Mesothelial cell of epicardium (in vitro differentiated cells): ENCODE data around the gene FLVCR1. TPM values are rescaled to one million over a fixed set of nuclear protein-coding genes. Genes with fewer than 3 reads are reported as not detected.

Source experiments
- DNase-seq, 2 experiments: peaks; one replicate each; pipeline ENCODE4 v3.0.0; 2021; ENCODE audit warnings: low spot score in 2 of 2; ENCODE audit not compliant: unreplicated experiment in 2 of 2
- H3K27ac Mint-ChIP-seq: 2 replicates; pipeline ENCODE4 v1.8.0; 2021; ENCODE audit warnings: mixed read lengths
- H3K27me3 Mint-ChIP-seq: 2 replicates; pipeline ENCODE4 v1.8.0; 2021; ENCODE audit warnings: low read depth, mixed read lengths
- H3K36me3 Mint-ChIP-seq: 2 replicates; pipeline ENCODE4 v1.8.0; 2021; ENCODE audit warnings: mixed read lengths
- H3K4me1 Mint-ChIP-seq: 2 replicates; pipeline ENCODE4 v1.8.0; 2021; ENCODE audit warnings: mixed read lengths
- H3K4me3 Mint-ChIP-seq: 2 replicates; pipeline ENCODE4 v1.8.0; 2021; ENCODE audit warnings: mild to moderate bottlenecking, moderate library complexity, mixed read lengths
- H3K9me3 Mint-ChIP-seq: 2 replicates; pipeline ENCODE4 v1.8.0; 2021; ENCODE audit warnings: mixed read lengths
- total RNA-seq: library from RNA; stranded (reverse); gene quantifications from 3 replicates; pipeline ENCODE4 v1.2.1, GENCODE V29; 2021
- TF ChIP-seq, protein P1 (sequence below): fragments of 200-600 bp; sonication (generic); IDR thresholded peaks from one replicate; pipeline ENCODE4 v1.5.0; 2021; ENCODE audit warnings: antibody characterized with exemption; ENCODE audit not compliant: unreplicated experiment

Gene FLVCR1
- total RNA-seq, 1 donor from 2014 or later: 21.2 TPM

DNA sequence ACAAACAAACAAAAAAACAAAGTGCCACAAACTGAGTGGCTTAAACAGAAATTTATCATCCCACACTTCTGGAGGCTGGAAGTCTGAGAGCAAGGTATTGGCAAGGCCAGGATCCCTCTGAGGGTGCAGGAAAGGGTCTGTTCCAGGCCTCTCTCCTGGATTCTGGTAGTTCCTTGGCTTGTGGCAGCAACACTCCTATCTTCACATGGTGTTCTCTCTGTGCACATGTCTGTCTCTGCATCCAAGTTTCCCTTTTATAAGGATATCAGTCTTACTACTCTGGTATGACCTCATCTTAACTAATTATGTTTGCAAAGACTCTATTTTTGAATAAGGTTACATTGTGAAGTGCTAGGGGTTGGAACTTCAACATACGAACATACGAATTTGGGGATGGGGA, 87.0 kb downstream of the FLVCR1 start:
- no peaks in the 10 kb centered on the region for H3K27me3 Mint-ChIP-seq
- TF ChIP-seq, protein P1, sequence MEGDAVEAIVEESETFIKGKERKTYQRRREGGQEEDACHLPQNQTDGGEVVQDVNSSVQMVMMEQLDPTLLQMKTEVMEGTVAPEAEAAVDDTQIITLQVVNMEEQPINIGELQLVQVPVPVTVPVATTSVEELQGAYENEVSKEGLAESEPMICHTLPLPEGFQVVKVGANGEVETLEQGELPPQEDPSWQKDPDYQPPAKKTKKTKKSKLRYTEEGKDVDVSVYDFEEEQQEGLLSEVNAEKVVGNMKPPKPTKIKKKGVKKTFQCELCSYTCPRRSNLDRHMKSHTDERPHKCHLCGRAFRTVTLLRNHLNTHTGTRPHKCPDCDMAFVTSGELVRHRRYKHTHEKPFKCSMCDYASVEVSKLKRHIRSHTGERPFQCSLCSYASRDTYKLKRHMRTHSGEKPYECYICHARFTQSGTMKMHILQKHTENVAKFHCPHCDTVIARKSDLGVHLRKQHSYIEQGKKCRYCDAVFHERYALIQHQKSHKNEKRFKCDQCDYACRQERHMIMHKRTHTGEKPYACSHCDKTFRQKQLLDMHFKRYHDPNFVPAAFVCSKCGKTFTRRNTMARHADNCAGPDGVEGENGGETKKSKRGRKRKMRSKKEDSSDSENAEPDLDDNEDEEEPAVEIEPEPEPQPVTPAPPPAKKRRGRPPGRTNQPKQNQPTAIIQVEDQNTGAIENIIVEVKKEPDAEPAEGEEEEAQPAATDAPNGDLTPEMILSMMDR: no peak
- DNase-seq: no peak
- H3K9me3 Mint-ChIP-seq: peaks cover 19% of the 10 kb centered on the region
- H3K4me3 Mint-ChIP-seq: no peak overlapping the region
- H3K4me1 Mint-ChIP-seq: peaks cover 2% of the 10 kb centered on the region
- H3K27ac Mint-ChIP-seq: no peak overlapping the region
- no peaks in the 10 kb centered on the region for H3K36me3 Mint-ChIP-seq

DNA sequence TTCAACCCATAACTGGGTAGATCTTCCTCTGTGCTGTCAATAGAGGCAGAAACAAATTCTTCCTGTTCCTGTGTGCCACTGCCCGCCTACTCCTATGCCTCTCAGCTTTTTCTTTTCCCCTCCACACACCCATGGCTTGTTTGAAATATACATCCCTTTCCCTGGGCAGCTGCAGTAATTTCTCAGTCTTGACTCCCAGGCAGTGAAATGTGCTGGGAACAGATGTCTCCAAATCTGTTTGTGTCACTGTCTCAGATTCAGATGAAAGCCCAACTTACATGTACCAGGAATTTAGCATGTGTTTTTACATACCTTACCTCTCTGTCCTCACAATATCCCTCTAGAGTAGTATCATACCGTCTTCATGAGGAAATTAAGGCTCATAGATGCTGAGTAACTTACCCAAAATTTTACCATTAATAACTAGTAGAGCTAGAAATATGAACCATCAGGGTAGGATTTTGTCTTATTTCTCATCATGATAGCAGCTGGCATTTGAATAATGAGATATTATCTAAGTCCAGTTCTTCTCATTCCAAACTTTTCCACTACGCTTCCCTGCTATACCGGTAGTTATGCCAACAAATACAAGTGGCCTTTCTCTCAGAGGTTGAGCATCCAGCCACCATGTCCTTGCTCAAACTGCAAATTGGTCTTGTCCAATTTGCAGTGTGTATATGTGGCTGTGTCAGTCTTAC, 87.5 kb downstream of the FLVCR1 start:
- DNase-seq: no peak
- TF ChIP-seq, protein P1: no peak
- Mint-ChIP-seq H3K9me3 (peaks cover 15% of the 10 kb centered on the region), H3K27ac (no peak overlapping the region), H3K27me3 (no peaks in the 10 kb centered on the region), H3K4me3 (no peak overlapping the region), H3K4me1 (peaks cover 5% of the 10 kb centered on the region), H3K36me3 (no peaks in the 10 kb centered on the region)

DNA sequence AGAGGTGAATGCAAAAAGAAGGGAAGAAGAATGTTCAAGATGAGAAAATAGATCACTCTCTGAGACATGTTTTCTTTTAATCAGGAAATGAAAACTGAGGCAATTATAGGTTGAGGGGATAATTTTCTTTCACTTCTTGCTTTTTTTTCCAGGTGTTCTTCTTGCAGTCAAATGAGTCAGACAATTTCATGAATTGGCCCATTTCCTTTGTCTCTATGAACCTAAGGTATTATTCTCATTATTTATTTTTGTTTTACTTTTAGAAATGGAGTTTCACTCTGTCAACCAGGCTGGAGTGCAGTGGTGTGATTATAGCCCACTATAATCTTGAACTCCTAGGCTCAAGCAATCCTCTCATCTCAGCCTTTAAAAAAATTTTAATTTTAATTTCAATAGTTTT, 88.8 kb downstream of the FLVCR1 start:
- no peak for DNase-seq
- TF ChIP-seq, protein P1: no peak
- Mint-ChIP-seq H3K9me3 (peaks cover 4% of the 10 kb centered on the region), H3K27me3 (no peaks in the 10 kb centered on the region), H3K27ac (no peak overlapping the region), H3K36me3 (no peaks in the 10 kb centered on the region), H3K4me3 (no peak overlapping the region), H3K4me1 (peaks cover 7% of the 10 kb centered on the region)

Other genes with a start within 250 kb of the FLVCR1 start
- 134 to 147 TPM (median 146 TPM) in 3 replicates for gene ATF3, start 249.5 kb upstream of the FLVCR1 start, total RNA-seq
- gene BATF3, start 158.4 kb upstream of the FLVCR1 start, total RNA-seq: 0.84 to 1.0 TPM (median 1.0 TPM) in 3 replicates
- gene NSL1, start 66.5 kb upstream of the FLVCR1 start, total RNA-seq: 26.1 to 29.0 TPM (median 26.6 TPM) in 3 replicates
- gene TATDN3, start 66.4 kb upstream of the FLVCR1 start, total RNA-seq: 11.3 to 15.1 TPM (median 14.3 TPM) in 3 replicates
- 0.65 to 0.78 TPM in 2 of 3 replicates, not detected in the other for gene SPATA45, start 10.6 kb upstream of the FLVCR1 start, total RNA-seq
- gene VASH2, start 92.3 kb downstream of the FLVCR1 start, total RNA-seq: 39.1 to 43.8 TPM (median 43.6 TPM) in 3 replicates
- gene ANGEL2, start 157.6 kb downstream of the FLVCR1 start, total RNA-seq: 44.7 to 47.4 TPM (median 45.2 TPM) in 3 replicates
- gene RPS6KC1, start 193.0 kb downstream of the FLVCR1 start, total RNA-seq: 27.9 to 28.5 TPM (median 28.4 TPM) in 3 replicates